ENCODE data around the gene PPM1H. TPM values are rescaled to one million over a fixed set of nuclear protein-coding genes. Genes with fewer than 3 reads are reported as not detected.

The PPM1H gene
- polyA plus RNA-seq, 1 of the 3 experiments (the other 2 are of a cell fraction) = 0.13 TPM

DNA sequence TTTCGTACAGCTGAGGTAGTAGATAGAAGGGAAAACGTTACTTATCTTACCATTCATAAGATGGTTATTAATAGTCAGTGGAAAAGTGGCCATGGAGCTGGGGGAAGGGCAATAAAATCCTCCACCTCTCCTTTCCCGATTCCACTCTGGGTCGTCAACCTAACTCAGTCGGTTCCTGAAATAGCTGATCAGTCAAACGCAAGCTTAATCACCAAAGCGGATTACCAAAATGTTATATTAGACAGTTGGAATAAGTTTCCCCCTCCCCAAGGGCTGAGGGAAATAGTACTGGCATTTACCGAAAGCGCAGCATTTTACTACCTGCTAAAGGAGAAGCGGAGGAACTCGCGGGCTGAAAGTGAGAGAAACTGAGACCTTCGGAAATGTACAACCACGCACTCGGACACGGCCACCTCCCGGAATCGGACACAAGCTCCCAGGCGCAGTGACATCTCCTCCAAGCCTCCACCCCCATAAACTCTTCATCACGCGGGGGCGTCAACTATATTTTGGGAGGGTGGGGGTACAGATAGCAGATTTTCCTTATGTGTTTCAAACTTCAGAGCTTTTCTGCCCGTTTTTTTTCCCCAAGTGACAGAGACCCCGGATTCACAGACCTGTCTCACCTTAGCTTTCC, 1.2 kb downstream of the PPM1H start:
- H3K9me2 ChIP-seq = no peaks in the 10 kb centered on the region
- TF ChIP-seq YY1 (IDR thresholded peaks at IDR 0.05; ENCODE audit: low read depth) = no peak
- TF ChIP-seq, protein P1, sequence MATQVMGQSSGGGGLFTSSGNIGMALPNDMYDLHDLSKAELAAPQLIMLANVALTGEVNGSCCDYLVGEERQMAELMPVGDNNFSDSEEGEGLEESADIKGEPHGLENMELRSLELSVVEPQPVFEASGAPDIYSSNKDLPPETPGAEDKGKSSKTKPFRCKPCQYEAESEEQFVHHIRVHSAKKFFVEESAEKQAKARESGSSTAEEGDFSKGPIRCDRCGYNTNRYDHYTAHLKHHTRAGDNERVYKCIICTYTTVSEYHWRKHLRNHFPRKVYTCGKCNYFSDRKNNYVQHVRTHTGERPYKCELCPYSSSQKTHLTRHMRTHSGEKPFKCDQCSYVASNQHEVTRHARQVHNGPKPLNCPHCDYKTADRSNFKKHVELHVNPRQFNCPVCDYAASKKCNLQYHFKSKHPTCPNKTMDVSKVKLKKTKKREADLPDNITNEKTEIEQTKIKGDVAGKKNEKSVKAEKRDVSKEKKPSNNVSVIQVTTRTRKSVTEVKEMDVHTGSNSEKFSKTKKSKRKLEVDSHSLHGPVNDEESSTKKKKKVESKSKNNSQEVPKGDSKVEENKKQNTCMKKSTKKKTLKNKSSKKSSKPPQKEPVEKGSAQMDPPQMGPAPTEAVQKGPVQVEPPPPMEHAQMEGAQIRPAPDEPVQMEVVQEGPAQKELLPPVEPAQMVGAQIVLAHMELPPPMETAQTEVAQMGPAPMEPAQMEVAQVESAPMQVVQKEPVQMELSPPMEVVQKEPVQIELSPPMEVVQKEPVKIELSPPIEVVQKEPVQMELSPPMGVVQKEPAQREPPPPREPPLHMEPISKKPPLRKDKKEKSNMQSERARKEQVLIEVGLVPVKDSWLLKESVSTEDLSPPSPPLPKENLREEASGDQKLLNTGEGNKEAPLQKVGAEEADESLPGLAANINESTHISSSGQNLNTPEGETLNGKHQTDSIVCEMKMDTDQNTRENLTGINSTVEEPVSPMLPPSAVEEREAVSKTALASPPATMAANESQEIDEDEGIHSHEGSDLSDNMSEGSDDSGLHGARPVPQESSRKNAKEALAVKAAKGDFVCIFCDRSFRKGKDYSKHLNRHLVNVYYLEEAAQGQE (IDR thresholded peaks at IDR 0.05; ENCODE audit: low read depth, low read length) = no peak
- no peak for TF ChIP-seq SMC3 (IDR thresholded peaks at IDR 0.05; ENCODE audit: low read depth, low read length)
- no peak for TF ChIP-seq CHD2 (IDR thresholded peaks at IDR 0.05; ENCODE audit: low read length, partially characterized antibody)
- TF ChIP-seq, protein P2, sequence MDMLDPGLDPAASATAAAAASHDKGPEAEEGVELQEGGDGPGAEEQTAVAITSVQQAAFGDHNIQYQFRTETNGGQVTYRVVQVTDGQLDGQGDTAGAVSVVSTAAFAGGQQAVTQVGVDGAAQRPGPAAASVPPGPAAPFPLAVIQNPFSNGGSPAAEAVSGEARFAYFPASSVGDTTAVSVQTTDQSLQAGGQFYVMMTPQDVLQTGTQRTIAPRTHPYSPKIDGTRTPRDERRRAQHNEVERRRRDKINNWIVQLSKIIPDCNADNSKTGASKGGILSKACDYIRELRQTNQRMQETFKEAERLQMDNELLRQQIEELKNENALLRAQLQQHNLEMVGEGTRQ (IDR thresholded peaks at IDR 0.05; ENCODE audit: borderline replicate concordance, low read depth, low read length) = no peak
- TF ChIP-seq TCF12 (IDR thresholded peaks at IDR 0.05) = no peak
- TF ChIP-seq, protein P3, sequence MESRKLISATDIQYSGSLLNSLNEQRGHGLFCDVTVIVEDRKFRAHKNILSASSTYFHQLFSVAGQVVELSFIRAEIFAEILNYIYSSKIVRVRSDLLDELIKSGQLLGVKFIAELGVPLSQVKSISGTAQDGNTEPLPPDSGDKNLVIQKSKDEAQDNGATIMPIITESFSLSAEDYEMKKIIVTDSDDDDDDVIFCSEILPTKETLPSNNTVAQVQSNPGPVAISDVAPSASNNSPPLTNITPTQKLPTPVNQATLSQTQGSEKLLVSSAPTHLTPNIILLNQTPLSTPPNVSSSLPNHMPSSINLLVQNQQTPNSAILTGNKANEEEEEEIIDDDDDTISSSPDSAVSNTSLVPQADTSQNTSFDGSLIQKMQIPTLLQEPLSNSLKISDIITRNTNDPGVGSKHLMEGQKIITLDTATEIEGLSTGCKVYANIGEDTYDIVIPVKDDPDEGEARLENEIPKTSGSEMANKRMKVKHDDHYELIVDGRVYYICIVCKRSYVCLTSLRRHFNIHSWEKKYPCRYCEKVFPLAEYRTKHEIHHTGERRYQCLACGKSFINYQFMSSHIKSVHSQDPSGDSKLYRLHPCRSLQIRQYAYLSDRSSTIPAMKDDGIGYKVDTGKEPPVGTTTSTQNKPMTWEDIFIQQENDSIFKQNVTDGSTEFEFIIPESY (IDR thresholded peaks at IDR 0.05; ENCODE audit: borderline replicate concordance, low read depth) = no peak
- peaks cover 4% of the 10 kb centered on the region for H3F3A ChIP-seq (replicated peaks; ENCODE audit: insufficient read depth)
- H4K20me1 ChIP-seq (ENCODE audit: insufficient read depth) = no peaks in the 10 kb centered on the region
- peak; percentile 14 for DNase-seq
- peak overlapping the region; percentile 56 to 66 for H3K4me3 ChIP-seq (ENCODE audit: low read depth in 2 of 2, low read length in 1 of 2)
- ChIA-PET CTCF (interaction anchor here (3.5 kb wide), 1 partner anchor 120 kb away, joined by 7 read pairs; no protein-coding TSS in a partner anchor), POLR2A (no interaction called here)
- H2AFZ ChIP-seq (ENCODE audit: low read depth) = peak overlapping the region; percentile 82; the same call in 1 of the 2 replicates
- H3K4me2 ChIP-seq = peak overlapping the region; percentile 97
- H3K9me3 ChIP-seq = no peaks in the 10 kb centered on the region
- H3K27me3 ChIP-seq (ENCODE audit: insufficient read depth) = peaks cover 51% of the 10 kb centered on the region
- peaks cover 0 to 10% of the 10 kb centered on the region in 2 experiments; a peak in 1 of 4 replicates for H3K4me1 ChIP-seq (ENCODE audit: control insufficient read depth in 1 of 2, insufficient read depth in 2 of 2, low read depth in 1 of 2, low read length in 1 of 2)
- no peaks in the 10 kb centered on the region for H3K36me3 ChIP-seq (replicated peaks in 1 of 2; ENCODE audit: control insufficient read depth in 1 of 2, insufficient read depth in 2 of 2, low read length in 1 of 2)
- H3K79me2 ChIP-seq (ENCODE audit: insufficient read depth) = no peaks in the 10 kb centered on the region
- WGBS (ENCODE audit: low lambda C conversion rate) = 10% methylated on average over 19 of the region's 24 CpGs
- no peak overlapping the region for H3K9ac ChIP-seq
- H3K27ac ChIP-seq (ENCODE audit: low read depth in 2 of 2, low read length in 1 of 2) = no peak overlapping the region

DNA sequence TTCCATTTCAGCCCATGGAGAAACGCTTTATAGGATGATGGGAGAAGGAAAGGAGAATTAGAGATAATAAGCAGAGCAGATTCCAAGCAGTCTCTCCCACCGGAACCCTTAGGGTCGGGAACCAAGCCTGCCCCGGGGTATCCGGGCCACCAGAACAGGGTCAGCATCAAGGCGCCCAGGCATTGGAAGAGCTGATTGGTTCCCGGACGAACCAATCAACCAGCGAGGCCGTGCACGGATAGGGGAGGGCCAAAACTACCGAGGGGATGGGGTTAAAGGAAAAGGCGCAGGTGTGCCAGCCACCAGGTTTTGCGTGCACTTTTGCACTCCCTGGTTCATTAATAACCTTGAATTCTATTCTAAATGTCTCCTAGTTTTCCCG, 1.7 kb downstream of the PPM1H start:
- H3K27ac ChIP-seq (ENCODE audit: low read depth in 2 of 2, low read length in 1 of 2) = no peak overlapping the region
- no peaks in the 10 kb centered on the region for H4K20me1 ChIP-seq (ENCODE audit: insufficient read depth)
- no peak overlapping the region for H3K9ac ChIP-seq
- no peaks in the 10 kb centered on the region for H3K9me2 ChIP-seq
- CTCF ChIA-PET = interaction anchor here (3.5 kb wide), 1 partner anchor 120 kb away, joined by 7 read pairs; no protein-coding TSS in a partner anchor
- H3K4me1 ChIP-seq (ENCODE audit: control insufficient read depth in 1 of 2, insufficient read depth in 2 of 2, low read depth in 1 of 2, low read length in 1 of 2) = peaks cover 0 to 10% of the 10 kb centered on the region in 2 experiments; a peak in 1 of 4 replicates
- peak overlapping the region; percentile 97 for H3K4me2 ChIP-seq
- peaks cover 4% of the 10 kb centered on the region for H3F3A ChIP-seq (replicated peaks; ENCODE audit: insufficient read depth)
- peak; percentile 16 for DNase-seq
- no peak overlapping the region; the same call in 1 of the 2 replicates for H2AFZ ChIP-seq (ENCODE audit: low read depth)
- H3K79me2 ChIP-seq (ENCODE audit: insufficient read depth) = no peaks in the 10 kb centered on the region
- WGBS (ENCODE audit: low lambda C conversion rate) = 10% methylated on average over 14 of the region's 15 CpGs
- POLR2A ChIA-PET = no interaction called here
- H3K4me3 ChIP-seq (ENCODE audit: low read depth in 2 of 2, low read length in 1 of 2) = peak overlapping the region in 1 of 2 experiments; percentile 66; a peak in 1 of 4 replicates
- H3K36me3 ChIP-seq (replicated peaks in 1 of 2; ENCODE audit: control insufficient read depth in 1 of 2, insufficient read depth in 2 of 2, low read length in 1 of 2) = no peaks in the 10 kb centered on the region
- peaks cover 51% of the 10 kb centered on the region for H3K27me3 ChIP-seq (ENCODE audit: insufficient read depth)
- H3K9me3 ChIP-seq = no peaks in the 10 kb centered on the region
- TF ChIP-seq FOSL2 (IDR thresholded peaks at IDR 0.05; ENCODE audit: borderline replicate concordance, low read depth) = no peak
- no peak for TF ChIP-seq EZH2phosphoT487 (IDR thresholded peaks at IDR 0.05; ENCODE audit: borderline replicate concordance, low read depth)
- no peak for TF ChIP-seq POLR2AphosphoS5 (IDR thresholded peaks at IDR 0.05; ENCODE audit: low read depth, low read length)
- TF ChIP-seq, protein P1 (IDR thresholded peaks at IDR 0.05; ENCODE audit: low read depth, low read length) = no peak
- TF ChIP-seq FOXM1 (IDR thresholded peaks at IDR 0.05; ENCODE audit: low read depth) = no peak
- TF ChIP-seq SMC3 (IDR thresholded peaks at IDR 0.05; ENCODE audit: low read depth, low read length) = no peak
- no peak for TF ChIP-seq NRF1 (IDR thresholded peaks at IDR 0.05; ENCODE audit: low read depth, low read length)
- no peak for TF ChIP-seq SIN3A (IDR thresholded peaks at IDR 0.05; ENCODE audit: borderline replicate concordance, low read depth, low read length)
- no peak for TF ChIP-seq JUND (IDR thresholded peaks at IDR 0.05)
- TF ChIP-seq CHD2 (IDR thresholded peaks at IDR 0.05; ENCODE audit: low read length, partially characterized antibody) = no peak
